ENCODE measurements around the gene ASB6. TPM values are rescaled to one million over a fixed set of nuclear protein-coding genes. Genes with fewer than 3 reads are reported as not detected.
"Not testable (repeated sequence)": the region's sequence is repeated elsewhere in the genome, so short reads cannot be mapped to it uniquely, and the experiment has no call there.

Gene ASB6
- polyA plus RNA-seq, 4 donors: 12.4 to 22.2 (median 16.8) TPM

DNA sequence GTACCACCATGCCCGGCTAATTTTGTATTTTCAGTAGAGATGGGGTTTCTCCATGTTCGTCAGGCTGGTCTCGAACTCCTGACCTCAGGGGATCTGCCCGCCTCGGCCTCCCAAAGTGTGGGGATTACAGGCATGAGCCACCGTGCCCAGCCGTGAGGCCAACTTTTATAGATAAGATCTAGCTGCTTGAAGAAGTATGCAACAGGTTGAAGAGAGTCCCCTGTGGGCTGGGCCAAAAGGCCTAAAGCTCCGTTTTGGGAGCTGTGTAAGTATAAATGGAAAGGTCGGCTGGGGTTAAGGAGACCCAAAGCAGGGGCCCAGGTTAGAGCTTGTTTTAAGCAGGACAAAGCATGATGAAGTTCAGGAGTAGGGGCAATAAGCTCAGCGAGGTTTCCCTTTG is 49.2 kb downstream of the ASB6 start:
- not testable (repeated sequence) for DNase-seq (ENCODE audit: low read depth in 4 of 4, low spot score in 3 of 4)

DNA sequence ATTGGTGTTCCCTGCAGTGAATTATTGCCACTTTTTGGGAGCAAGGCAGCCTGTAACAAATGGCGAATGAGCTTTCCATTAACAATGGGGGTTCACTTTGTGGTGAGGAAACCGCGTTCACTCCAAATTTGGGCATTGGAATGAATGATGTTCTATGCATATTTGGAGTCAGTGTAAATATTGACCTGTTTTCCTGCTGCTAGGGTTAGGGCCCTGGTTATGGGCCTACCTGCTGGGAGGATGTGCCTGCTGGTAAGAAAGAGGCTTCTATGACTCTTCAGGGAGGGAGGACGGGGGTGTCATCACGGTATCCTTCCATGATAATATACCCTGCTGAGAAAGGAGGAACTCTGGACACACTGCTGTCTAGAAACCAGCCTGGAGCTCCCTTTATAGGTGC is 50.0 kb downstream of the ASB6 start:
- no peak for DNase-seq (ENCODE audit: low read depth in 4 of 4, low spot score in 3 of 4)

DNA sequence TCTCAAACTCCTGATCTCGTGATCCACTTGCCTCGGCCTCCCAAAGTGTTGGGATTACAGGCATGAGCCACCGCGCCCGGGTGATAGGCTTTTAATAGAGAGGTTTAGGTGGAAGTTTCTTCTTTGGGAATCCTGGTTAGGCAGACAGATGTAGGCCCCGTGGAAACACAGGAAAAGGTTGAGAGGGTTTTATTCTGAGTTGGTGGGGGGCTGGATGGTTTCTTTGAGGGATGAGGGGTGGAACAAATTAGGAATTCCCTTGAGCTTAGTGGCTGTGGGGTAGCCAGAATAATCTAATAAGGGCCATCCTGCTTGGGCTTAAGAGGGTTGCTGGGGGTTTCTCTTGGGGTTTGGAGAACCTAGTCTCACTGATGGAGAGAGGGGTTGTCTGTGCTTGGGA is 51.5 kb downstream of the ASB6 start:
- DNase-seq (ENCODE audit: low read depth in 4 of 4, low spot score in 3 of 4): no peak

DNA sequence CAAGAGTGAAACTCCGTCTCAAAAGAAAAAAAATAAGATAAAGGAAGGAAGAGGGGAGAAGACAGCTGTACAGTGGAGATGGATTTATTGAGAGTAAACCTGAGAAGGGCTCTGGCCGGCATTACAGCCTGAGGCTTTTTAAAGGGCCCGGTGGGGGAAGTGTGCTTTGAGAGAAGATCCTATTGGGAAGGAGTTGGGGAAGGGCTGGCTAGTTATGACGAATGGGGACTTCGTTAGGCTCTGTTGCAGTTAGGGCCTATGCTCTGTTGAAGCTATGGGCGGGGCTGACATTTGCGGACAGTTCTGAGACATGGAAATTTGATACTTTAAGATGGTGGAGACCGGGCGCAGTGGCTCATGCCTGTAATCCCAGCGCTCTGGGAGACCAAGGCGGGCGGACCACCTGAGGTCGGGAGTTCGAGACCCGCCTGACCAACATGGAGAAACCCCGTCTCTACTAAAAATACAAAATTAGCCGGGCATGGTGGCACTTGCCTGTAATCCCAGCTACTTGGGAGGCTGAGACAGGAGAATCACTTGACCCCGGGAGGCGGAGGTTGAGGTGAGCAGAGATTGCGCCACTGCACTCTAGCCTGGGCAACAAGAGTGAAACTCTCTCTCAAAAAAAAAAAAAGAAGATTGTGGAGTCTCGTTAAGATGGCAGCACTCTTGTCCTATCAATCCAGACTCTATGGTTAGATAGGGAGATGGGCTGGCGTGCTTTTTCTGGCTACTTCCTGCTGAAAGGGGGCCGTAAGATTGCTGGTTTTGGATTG is 54.3 kb downstream of the ASB6 start:
- DNase-seq (ENCODE audit: low read depth in 4 of 4, low spot score in 3 of 4): no peak

DNA sequence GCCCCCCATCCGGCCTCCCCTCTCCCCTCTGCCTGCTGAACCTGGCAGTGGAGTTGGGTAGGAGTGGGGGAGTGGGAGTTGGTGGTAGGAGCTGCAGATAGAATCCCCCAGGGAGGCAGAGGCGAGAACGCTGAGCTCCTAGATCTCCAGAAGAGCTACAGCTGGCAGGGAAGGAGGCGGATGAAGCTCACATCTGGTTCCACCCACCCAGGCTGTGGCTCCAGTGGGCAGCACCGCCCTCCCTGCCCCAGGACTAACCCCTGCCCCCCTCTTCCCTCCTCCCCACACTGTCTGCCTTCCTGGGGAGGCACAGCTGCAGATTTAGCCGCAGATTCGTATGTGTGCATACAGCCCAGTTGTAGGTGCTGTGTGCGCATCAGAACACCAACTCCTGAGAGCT is 55.3 kb downstream of the ASB6 start:
- DNase-seq (ENCODE audit: low read depth in 4 of 4, low spot score in 3 of 4): no peak

DNA sequence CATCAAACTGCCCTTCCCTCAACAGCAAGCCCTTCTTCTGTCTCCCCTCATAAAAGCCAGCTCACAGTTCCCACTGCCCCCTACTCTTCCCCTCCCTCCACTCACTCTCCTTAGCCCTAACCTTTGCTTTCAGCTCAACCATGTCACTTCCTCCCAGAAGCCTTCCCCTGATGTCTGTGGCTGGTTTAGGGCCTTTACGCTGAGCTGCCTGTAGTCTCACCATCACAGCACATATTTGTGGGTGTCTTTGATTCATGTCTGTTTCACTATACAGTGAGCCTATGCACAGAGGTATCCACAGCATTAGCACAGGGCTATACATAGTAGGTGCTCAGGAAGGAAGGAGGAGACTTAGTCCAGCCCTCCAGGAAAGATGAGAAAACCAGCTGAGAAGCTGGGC is 55.7 kb downstream of the ASB6 start:
- DNase-seq (ENCODE audit: low read depth in 4 of 4, low spot score in 3 of 4): no peak

DNA sequence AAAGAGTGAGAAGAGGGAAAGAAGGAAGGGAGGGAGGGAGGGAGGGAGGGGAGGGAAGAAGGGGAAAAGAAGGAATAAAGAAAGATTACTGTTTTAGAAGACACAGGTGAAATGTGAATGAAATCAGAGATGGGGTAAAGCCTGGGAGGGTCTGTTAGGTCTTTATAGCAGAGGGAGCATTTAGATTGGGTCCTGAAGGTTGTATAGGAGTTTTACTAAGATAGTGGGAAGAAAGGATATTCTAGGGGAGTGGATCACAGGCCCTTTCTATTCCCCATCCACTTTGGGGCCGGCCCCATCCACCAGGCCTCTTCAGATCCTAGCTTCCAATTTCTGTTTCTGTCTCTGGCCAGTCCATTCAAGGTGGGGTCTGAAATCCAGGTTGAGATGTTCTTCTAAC is 56.6 kb downstream of the ASB6 start:
- no peak for DNase-seq (ENCODE audit: low read depth in 4 of 4, low spot score in 3 of 4)

Other genes starting within 250 kb of the ASB6 start
- 1 to 10 TPM in 1 of 4 donors, under 1 TPM in 3; 0.27 to 1.1 (median 0.49) TPM for gene C9orf50, start 21.1 kb downstream of the ASB6 start, polyA plus RNA-seq (ENCODE audit: insufficient read length in 4 of 4)
- gene NTMT1, start 16.0 kb downstream of the ASB6 start, polyA plus RNA-seq (ENCODE audit: insufficient read length in 4 of 4): 10 to 100 TPM; 21.2 to 32.4 (median 29.9) TPM
- 1 to 10 TPM in 3 of 4 donors, under 1 TPM in 1; 0.98 to 2.6 (median 1.5) TPM for gene PRRX2, start 23.5 kb upstream of the ASB6 start, polyA plus RNA-seq (ENCODE audit: insufficient read length in 4 of 4)
- gene PTGES, start 110.9 kb upstream of the ASB6 start, polyA plus RNA-seq (ENCODE audit: insufficient read length in 4 of 4): 1 to 10 TPM; 5.0 to 6.3 (median 5.5) TPM
- 10 to 100 TPM; 19.3 to 21.5 (median 20.6) TPM for gene TOR1B, start 161.0 kb upstream of the ASB6 start, polyA plus RNA-seq (ENCODE audit: insufficient read length in 4 of 4)
- gene TOR1A, start 182.0 kb upstream of the ASB6 start, polyA plus RNA-seq (ENCODE audit: insufficient read length in 4 of 4): 10 to 100 TPM; 41.9 to 44.0 (median 43.1) TPM
- 10 to 100 TPM; 64.7 to 86.9 (median 73.8) TPM for gene C9orf78, start 193.1 kb upstream of the ASB6 start, polyA plus RNA-seq (ENCODE audit: insufficient read length in 4 of 4)
- gene USP20, start 193.3 kb upstream of the ASB6 start, polyA plus RNA-seq (ENCODE audit: insufficient read length in 4 of 4): 10 to 100 TPM; 14.8 to 28.0 (median 19.6) TPM